ENCODE measurements around the gene PRADC1.

Gene PRADC1

GRCh38 chr2:73258913-73259215 lies 25.8 kb upstream of the PRADC1 start:
- no peak for DNase-seq (ENCODE audit: low spot score)

GRCh38 chr2:73258186-73258912 lies 25.3 kb upstream of the PRADC1 start:
- DNase-seq (ENCODE audit: low spot score) = no peak

GRCh38 chr2:73257425-73258125 lies 24.5 kb upstream of the PRADC1 start:
- no peak for DNase-seq (ENCODE audit: low spot score)

- no peak for DNase-seq (ENCODE audit: low spot score)
Observed at GRCh38 chr2:73257021-73257420, 24.0 kb upstream of the PRADC1 start.

GRCh38 chr2:73256618-73256922 lies 23.5 kb upstream of the PRADC1 start:
- no peak for DNase-seq (ENCODE audit: low spot score)

- no peak for DNase-seq (ENCODE audit: low spot score)
Observed at GRCh38 chr2:73255907-73256617, 23.0 kb upstream of the PRADC1 start.

GRCh38 chr2:73255007-73255644 lies 22.1 kb upstream of the PRADC1 start:
- DNase-seq (ENCODE audit: low spot score) = no peak

GRCh38 chr2:73254343-73255006 lies 21.4 kb upstream of the PRADC1 start:
- DNase-seq (ENCODE audit: low spot score) = no peak

- DNase-seq (ENCODE audit: low spot score) = no peak
Observed at GRCh38 chr2:73253901-73254300, 20.9 kb upstream of the PRADC1 start.

GRCh38 chr2:73253400-73253799 lies 20.4 kb upstream of the PRADC1 start:
- DNase-seq (ENCODE audit: low spot score) = no peak

GRCh38 chr2:73252238-73253027 lies 19.4 kb upstream of the PRADC1 start:
- DNase-seq (ENCODE audit: low spot score) = no peak

GRCh38 chr2:73250872-73251846 lies 18.1 kb upstream of the PRADC1 start:
- no peak for DNase-seq (ENCODE audit: low spot score)

GRCh38 chr2:73249636-73250035 lies 16.6 kb upstream of the PRADC1 start:
- no peak for DNase-seq (ENCODE audit: low spot score)

- no peak for DNase-seq (ENCODE audit: low spot score)
Observed at GRCh38 chr2:73246850-73247249, 13.8 kb upstream of the PRADC1 start.

- DNase-seq (ENCODE audit: low spot score) = no peak
Observed at GRCh38 chr2:73244580-73244979, 11.5 kb upstream of the PRADC1 start.

- no peak for DNase-seq (ENCODE audit: low spot score)
Observed at GRCh38 chr2:73243884-73244570, 11.0 kb upstream of the PRADC1 start.

- DNase-seq (ENCODE audit: low spot score) = no peak
Observed at GRCh38 chr2:73239776-73240175, 6.7 kb upstream of the PRADC1 start.

- DNase-seq (ENCODE audit: low spot score) = no peak
Observed at GRCh38 chr2:73238976-73239375, 5.9 kb upstream of the PRADC1 start.

GRCh38 chr2:73238149-73238548 lies 5.1 kb upstream of the PRADC1 start:
- no peak for DNase-seq (ENCODE audit: low spot score)

- DNase-seq (ENCODE audit: low spot score) = no peak
Observed at GRCh38 chr2:73237168-73237567, 4.1 kb upstream of the PRADC1 start.
